HTERT RPE-1 (cell line): ENCODE data around the gene PPM1H.
"Not testable (repeated sequence)": the region's sequence is repeated elsewhere in the genome, so short reads cannot be mapped to it uniquely, and the experiment has no call there.

Experiments
- in situ Hi-C: fragments of 300-500 bp; cut with MboI; formaldehyde crosslinking; loops from 4 replicates; pipeline ENCODE4 v1.14.3; 2020; ENCODE audit warnings: low sequenced_read_pairs

The PPM1H gene

DNA sequence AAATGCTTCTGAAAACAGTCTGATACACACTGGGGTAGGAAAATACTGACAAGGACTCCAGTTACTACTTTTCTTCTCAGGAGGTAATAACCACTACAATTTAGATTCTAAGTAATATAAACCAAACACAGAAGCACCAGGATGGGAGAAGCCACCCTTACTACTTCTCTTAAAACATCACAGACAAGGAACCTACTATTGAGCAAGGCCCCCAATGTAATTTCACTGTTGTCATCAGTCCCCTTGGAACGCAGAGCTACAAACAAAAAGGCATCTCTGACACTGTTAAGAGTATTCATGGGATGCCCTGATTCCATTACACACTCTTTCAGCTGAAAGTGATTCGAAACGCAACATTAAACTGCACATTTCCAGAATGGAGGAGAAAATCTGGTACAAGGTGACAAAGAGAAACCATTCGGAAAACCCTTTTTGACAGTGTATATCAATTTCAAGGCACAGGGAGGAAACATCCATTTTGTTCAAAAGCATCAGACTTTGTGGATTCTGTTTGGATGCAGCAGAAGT, 185.9 kb downstream of the PPM1H start:
- in situ Hi-C loops = no loop called here

DNA sequence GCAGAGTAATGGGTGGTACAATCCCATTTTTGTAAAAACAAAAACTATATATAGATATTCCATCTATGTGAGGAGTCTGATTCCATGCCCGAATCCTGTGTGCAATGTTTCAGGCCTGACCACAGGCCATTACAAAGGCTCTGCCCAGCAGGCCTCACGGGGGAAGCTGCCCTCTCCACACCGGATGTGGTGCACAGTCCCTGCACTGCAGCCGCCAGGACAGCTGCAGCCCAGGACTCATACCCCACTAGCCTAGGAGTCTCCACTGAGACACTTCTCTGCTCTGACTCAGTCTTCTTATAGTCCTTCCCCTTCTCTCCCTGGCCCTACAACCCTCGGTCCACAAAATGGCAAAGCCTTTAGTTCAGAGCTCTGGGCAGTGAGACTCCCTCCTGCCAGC, 190.4 kb downstream of the PPM1H start:
- in situ Hi-C loops = no loop called here

DNA sequence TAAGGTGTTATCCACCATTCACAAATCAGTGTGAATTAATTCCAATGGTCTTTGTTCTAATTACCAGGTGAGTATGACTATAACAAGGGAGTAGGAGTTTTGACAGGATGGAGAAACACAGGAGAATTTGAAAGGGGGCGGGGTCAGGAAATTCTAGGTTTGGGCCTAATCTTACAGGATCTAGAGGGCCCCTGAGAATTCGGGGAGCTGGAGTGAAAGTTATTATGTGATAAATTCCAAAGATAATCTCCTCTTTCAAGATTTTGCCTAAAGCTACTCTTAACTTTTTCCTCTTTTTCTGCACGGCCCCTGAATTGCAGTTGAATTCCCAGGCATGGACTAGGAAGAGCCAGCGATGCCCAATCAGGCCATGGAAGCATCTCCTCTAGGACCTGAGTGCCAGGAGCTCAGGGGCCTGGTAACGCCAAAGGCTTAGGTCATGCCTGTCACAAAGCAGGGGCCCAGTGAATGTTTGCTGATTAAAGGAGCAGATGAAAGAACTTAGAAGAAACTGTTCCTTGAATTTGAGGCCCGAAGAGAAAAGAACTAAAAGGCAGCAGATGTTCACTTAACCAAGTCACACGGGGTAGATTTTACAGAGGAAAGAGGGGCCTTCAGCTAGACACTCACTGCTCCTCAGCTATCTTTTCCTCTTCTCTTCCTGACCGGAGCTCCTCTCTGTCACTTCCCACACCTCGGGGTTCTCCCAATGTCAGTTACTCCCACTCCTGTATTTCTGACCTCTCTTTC, 195.5 kb downstream of the PPM1H start:
- in situ Hi-C loops = no loop called here

DNA sequence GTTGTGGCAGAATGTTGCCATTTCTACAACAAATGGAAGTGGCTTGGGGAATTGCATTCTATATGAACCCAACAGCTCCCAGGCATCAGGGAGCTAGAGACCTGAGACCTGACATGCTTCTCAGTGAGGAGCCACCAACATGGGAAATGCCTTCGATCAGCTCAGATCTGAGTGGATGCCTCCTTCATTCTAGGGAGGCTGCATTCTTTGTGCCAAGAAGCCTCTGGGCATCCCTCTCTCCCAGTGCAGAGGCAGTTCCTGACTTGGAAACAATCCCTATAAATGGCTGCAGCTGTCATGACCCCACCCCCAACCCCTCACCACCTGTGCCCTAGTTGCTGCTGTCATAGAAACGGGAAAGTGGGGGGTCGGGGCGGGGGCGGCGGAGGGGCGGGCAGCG, 196.3 kb downstream of the PPM1H start:
- in situ Hi-C loops = no loop called here

DNA sequence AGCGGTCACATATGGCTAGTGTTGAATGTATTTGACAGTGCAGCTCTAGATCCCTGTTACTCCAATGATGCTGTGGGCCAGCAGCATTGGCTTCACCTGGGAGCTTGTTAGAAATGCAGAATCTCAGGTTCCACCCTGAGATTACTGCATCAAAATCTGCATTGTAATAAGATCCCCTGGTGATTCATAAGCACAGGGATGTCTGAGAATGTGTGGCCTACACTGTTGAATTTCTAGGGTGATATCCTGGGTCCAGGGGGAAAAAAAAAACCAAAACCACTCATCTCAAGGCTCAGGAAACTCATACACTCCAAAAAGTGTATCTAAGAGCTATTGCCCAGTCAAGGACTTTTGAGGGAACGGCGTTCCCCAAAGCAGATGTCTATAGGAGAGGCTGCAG, 196.8 kb downstream of the PPM1H start:
- in situ Hi-C loops = no loop called here

DNA sequence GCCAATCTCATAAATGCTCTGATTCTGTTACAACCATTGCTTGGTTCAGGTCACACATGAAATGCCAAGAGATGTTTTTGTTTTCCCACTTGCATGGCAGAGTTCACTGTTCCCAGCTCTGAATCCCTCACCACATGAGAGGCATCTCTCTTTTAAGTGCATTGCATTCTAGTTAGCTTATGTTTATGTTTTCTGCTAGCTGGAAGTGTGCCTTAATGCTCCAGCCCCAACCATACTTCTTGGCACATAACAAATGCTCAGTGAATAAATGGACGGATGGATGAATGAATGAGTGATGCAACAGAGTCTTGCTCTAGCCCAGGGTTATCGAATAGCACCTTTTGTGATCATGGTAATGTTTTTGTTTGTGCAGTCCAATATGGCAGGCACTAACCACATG, 197.3 kb downstream of the PPM1H start:
- in situ Hi-C loops = no loop called here

DNA sequence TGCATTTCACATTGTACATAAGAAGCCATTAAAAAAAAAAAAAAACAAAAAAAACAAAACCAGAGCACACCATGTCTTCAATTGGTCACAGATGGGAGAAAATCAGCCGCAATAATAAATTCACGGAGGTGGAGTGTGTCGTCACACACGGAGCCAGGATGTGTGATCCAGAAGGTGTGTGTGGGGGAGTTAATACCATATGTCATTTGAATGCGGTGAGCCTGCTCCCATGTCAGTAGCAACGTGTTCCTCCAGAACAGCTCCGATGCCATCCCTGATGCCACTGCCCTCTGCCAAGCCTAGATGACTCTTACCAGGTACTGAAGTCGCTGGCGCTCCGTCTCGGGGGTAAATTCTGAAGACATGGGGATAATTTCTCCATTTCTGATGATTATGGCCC, 197.8 kb downstream of the PPM1H start:
- in situ Hi-C loops = no loop called here

DNA sequence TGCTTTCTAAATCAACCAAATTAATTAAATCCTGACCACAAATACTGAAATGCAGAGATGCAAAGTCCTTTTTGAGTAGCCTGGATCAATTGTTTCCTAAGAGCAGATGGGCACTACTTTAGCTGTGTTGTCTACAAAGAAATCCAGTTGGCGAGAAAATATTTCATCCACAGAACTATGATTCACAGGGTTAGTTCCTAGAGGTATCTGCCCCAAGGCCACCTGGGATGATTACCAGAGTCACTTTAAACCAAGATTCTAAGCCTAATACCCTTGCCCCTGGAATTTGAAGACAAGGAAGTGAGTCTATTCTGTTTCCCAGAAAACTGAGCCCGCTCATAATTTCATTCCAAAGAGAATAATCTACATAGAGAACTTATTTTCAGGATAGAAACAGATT, 198.4 kb downstream of the PPM1H start:
- in situ Hi-C loops = no loop called here

DNA sequence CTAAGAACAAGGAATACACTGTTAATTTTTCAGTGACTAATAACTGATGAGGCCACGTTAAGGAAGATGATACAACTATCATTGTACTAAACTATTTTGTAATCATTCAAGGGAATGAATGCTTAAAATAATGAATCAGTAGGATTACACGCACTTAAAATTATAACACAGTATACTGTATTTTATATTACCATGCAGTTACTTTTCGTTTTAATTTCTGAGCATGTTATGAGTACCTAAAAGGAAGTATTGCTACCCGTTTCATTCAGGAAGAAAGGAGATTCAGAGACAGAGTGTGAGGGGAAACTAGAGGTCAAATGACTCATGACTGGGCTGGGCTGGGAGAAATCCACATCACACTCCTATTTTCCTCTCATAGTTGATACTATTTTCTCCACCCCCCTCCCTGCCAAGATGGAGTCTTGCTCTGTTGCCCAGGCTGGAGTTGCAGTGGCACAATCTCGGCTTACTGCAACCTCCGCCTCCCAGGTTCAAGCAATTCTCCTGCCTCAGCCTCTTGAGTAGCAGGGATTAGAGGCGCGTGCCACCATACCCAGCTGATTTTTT, 202.0 kb downstream of the PPM1H start:
- in situ Hi-C loops = no loop called here

DNA sequence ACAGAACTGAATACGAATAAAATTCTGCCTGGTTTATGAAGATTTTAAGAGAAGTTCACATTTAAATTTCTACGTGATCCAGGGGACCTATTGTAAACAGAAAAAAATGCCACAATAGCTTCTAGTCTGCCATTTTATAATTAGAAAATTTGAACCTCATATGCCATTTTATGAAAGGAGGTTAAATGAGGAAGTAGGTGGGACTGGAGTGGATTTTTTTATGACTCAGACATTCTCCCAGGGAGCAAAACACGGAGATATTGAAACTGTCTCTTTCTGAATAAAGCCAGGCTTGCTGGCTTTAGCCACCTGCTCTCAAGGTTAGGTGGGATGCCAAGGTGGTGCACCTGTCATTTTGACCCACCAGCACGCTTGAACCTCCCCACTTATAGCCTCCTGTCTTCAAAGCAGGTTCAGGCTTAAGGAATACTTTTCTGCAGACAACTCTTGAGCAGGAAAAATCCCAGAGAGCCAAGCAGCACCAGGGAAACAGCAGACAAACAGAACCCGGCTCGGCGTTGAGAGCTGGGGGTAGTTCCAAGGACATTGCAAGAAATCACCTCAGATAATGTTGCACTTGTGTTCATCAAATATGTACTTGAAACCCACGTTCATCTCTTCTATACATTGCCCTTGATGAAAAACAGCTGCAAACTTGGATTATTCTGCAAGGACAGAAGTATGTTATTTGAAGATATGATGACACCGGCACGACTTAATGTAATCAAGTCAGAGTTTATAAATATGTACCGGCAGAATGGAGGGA, 203.7 kb downstream of the PPM1H start:
- in situ Hi-C loops = no loop called here

DNA sequence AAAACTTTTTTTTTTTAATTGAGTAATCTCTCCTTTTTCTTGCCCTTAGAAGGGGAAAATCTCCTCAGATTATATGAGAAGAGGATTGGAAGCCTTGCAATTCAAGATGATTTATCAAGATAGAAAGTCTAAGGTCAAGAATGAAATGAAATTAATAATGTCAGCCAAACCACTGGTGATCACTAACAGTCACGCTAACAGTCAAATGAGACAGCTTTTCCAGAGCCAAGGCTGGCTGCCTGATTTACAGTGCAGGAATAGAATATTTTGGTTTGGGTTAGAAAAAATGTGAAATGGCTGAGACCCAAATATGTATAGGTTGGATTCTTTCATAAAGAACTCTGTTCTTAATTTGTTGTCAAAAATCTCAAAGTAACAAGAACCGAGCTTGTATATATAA, 204.3 kb downstream of the PPM1H start:
- in situ Hi-C loops = no loop called here

DNA sequence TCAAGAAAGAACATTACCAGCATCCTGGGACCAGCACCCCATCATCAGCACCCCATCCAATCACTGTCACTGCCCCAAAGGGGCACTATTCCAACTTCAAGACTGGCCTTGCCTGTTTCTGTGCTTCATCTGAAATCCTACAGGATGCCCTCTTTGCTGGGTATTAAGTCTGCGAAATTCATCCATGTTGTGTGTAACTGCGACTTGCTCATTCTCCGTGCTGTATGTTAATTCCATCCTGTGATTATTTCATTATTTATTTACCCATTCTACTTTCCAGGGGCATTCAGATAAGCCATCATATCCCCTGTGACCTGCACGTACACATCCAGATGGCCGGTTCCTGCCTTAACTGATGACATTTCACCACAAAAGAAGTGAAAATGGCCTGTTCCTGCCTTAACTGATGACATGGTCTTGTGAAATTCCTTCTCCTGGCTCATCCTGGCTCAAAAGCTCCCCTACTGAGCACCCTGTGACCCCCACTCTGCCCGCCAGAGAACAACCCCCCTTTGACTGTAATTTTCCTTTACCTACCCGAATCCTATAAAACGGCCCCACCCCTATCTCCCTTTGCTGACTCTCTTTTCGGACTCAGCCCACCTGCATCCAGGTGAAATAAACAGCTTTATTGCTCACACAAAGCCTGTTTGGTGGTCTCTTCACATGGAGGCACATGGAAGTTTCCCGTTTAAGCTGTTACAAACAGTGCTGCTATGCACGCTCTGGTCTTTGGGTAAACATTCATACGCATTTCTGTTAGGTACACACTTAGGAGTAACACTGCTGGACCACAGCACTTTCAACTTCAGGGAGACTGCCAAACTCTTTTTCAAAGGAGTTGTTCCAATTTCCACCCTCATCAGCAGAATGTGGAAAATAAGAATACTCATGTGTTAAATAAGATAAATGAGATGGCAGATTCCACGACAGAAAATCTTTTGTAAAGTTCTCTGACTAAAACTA, 205.1 kb downstream of the PPM1H start:
- in situ Hi-C loops = not testable (repeated sequence)

DNA sequence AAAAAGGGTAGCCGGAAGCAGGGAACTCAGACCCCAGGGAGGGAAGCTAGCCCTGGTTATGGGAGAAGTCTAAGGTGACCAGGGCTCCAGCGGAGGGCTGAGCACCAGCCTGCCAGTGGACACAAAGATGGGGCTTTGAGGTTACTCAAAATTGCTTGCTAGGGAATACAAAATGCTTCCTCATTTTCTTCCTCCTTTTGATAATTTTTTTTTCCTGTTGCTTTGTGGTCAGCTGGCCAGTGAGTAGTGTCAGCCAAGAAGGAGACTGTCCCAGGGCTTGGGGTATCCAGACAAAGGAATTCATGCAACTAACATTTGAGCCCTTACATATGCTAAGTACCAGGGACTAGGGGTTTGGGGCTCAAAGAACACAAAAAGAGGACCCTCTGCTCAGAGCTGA, 206.2 kb downstream of the PPM1H start:
- in situ Hi-C loops = no loop called here

DNA sequence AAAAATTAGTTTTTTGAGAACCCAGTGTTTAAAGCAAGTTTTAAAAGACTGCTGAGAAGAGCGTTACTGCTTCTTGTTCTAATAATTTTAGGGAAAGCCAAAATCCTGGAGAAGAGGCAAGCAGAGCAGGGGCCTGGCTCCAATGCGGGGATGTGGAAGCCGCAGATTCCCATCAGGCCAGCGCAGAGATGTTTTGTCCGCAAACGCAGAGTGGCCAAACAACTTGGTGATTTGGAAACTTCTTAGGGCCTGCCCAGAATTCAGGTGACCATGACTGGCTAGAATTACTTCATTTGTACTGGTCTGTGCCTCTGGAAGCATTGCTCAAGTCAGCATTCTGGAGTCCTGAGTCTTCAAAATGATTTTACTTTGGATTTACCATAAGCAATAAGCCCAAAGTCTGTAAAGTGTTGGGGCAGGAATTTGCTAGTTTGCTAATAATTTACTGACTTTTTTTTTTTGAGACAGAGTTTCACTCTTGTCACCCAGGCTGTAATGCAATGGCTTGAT, 208.4 kb downstream of the PPM1H start:
- in situ Hi-C loops = no loop called here

DNA sequence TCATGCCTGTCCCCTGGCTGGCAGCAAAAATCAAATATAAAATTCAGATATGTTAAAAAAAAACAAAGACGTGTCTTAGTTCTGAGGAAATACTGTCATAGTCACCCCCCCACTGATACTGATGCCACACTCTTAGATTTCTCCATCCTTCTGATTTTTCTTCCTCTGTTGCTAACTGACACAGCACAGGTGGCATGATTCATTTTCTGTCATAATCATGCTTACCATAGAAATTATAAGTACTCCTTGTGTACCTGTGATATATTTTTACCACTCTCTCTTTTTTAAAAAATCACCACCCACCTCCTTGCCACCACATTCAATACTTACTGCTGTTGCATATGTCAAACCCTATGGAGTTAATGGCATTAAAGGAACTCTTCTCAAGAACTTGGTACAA, 209.2 kb downstream of the PPM1H start:
- in situ Hi-C loops = no loop called here

DNA sequence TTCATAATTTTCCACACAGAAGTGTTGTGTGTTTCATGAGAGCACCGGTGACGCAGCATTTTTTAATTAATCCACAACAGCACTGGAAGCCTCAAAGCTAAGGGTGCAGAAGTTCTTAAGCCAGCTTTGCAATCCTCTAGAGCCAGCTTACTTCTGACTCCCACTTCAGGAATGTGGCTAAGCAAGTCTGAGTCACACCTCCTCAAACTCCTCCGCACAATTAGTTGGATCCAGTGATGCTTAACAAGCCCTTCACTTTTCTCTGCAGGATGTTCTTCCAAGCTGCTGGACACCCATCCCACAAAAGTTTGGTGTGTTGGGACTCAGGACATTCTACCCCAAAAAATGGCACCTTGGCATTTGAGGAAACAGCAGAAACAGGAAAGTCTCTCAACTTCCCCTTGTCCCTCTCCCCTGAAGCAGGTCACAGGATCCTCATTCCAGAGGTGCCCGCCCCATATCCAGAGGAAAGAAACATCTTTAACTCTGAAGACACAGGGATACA, 210.0 kb downstream of the PPM1H start:
- in situ Hi-C loops = no loop called here

DNA sequence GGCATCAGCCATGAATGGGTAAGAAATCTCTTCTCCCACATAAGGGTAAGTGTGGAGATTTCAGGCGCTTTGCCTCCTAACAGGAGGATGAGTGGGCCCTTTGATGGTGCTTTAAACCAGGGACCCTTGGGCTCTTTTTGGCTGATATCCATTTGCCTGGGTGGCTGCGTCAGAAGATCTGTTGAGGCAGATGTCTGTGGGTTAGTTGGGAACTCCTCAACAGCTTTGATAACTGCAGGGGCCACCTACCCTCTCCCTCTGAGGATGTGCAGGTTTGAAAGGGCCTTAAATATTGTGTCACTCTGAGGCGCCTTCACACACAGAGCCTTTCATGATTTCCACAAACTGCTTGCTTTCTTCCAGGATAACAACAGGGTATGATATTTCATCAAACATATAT, 210.7 kb downstream of the PPM1H start:
- in situ Hi-C loops = no loop called here

DNA sequence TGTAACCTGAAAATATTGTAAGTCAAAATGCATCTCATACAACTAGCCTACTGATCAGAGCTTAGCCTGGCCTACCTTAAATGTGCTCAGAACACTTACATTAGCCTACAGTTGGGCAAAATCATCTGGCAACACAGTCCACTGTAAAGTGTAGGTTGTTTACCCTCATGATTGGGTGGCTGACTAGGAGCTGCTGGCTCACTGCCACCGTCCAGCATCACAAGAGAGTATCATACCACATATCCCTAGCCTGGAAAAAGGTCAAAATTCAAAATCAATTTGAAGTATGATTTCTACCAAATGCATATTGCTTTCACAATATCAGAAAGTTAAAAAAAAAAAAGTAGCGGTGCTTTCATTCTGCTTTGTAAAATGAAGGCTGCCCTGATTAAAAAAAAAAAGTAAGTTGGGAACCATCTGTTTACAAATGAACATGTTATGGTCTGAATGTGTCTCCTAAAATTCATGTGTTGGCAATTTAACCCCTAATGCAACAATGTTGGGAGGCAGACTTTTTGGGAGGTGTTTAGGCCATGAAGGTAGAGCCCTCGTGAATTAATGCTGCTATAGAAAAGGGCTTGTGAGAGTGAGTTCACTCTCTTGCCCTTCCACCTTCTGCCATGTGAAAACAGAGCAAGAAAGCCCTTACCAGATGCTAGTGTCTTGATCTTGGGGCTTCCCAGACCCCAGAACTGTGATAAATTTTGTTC, 211.8 kb downstream of the PPM1H start:
- in situ Hi-C loops = no loop called here

DNA sequence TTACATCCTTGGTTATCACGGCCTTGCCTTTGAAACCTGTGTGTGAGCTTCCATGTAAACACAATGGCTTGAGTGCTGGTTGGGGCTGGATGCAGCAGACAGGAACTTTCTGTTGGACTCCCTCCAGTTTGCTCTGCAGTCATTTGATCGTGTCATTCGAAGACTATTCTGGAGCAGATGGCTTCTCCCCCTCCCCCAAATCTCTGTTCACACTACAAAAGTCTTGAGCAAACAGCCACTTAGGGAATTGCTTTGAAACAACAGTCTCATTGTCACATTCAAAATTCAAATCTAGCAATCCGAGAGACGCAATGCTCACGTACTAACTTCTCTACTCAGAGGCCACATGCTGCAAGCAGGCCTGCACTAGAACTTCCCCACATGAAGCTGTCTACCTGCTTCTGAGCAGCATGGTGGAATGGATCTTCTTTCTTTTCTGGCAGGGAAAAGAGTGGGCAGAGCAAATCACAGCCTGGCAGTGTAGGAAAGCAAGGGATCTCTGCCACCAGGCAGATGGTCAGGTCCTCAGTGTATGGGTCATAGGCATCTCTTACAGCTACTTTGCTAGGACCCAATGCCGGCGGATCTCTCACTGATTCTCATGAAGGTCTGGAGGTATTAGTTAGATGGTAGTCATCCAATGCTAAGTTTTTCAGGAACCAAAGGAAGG, 214.2 kb downstream of the PPM1H start:
- in situ Hi-C loops = no loop called here
